ENCODE data around the gene MRPS27.
A peak's percentile ranks its signal among the peaks of the same experiment; 100 is the strongest.
"Not testable (repeated sequence)": the region's sequence is repeated elsewhere in the genome, so short reads cannot be mapped to it uniquely, and the experiment has no call there.

The MRPS27 gene

DNA sequence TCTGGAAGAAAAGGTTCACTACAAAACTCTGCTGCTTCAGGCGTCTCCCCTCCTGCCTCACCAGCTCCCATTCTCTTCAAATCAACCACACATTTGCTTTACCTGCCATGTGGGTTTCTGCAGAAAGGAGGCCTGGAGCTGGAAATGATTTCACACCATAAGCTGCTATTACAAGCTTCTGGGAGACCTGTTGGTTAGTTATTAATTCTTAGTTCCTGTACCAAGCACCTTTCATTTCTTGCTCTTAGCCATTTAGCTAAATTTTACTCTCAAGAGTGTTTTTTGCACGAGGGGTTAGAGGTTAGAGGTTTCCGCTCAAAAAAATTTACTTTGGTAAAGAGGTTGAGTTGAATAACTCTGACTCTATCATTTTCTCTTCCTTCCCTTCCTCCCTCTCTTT, 142.5 kb downstream of the MRPS27 start:
- in situ Hi-C loops (cut with MboI; ENCODE audit: low sequenced_read_pairs, unreplicated experiment): no loop called here
- TF ChIP-seq CTCF (IDR thresholded peaks at IDR 0.05; ENCODE audit: borderline replicate concordance, control extremely low read depth, extremely low read depth, insufficient read depth, missing control alignments): no peak
- DNase-seq (ENCODE audit: low spot score): no peak

GRCh38 chr5:72172786-72173185, 147.3 kb downstream of the MRPS27 start:
- in situ Hi-C loops (cut with MboI; ENCODE audit: low sequenced_read_pairs, unreplicated experiment): no loop called here

DNA sequence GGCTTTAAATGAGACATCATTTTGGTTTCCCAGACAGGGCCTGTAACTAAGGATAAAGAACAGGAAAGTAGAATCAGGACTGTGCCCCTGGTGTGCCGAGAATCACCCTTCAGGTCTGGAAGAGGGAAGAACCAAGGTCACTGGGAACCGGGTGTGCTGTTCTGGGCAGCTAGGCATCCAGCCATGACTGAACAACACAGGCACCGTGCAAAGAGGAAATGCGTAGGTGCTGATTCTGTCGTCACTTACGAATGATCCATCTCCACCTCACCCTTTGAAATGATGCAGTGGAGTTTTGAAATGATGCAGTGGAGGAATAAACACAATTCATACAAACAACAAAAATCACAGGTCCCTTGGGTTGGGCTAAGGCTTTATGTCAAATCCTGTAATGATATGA, 148.4 kb downstream of the MRPS27 start:
- no peak for TF ChIP-seq CTCF (IDR thresholded peaks at IDR 0.05; ENCODE audit: borderline replicate concordance, control extremely low read depth, extremely low read depth, insufficient read depth, missing control alignments)
- in situ Hi-C loops (cut with MboI; ENCODE audit: low sequenced_read_pairs, unreplicated experiment): no loop called here
- peak; percentile 45 for DNase-seq (ENCODE audit: low spot score)

More at GRCh38 chr5:72172786-72173185, 147.3 kb downstream of the MRPS27 start:
- TF ChIP-seq CTCF (IDR thresholded peaks at IDR 0.05; ENCODE audit: borderline replicate concordance, control extremely low read depth, extremely low read depth, insufficient read depth, missing control alignments): no peak
- DNase-seq (ENCODE audit: low spot score): no peak

DNA sequence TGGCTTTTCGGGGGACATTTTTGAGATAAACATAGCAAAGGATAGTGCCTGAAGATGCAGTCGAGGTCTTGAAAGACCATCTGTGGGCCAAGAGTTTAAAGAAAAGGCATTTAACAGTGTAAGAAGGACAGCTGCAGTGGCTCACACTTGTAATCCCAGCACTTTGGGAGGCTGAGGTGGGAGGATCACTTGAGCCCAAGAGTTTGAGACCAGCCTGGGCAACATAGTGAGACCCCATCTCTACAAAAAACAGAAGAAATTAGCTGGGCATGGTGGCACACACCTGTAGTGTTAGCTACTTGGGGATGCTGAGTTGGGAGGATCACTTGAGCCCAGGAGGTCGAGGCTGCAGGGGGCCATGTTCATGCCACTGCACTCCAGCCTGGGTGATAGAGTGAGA, 148.9 kb downstream of the MRPS27 start:
- in situ Hi-C loops (cut with MboI; ENCODE audit: low sequenced_read_pairs, unreplicated experiment); DNase-seq (ENCODE audit: low spot score): not testable (repeated sequence)

GRCh38 chr5:72170101-72170500, 149.9 kb downstream of the MRPS27 start:
- no peak for DNase-seq (ENCODE audit: low spot score)
- in situ Hi-C loops (cut with MboI; ENCODE audit: low sequenced_read_pairs, unreplicated experiment): no loop called here
- TF ChIP-seq CTCF (IDR thresholded peaks at IDR 0.05; ENCODE audit: borderline replicate concordance, control extremely low read depth, extremely low read depth, insufficient read depth, missing control alignments): no peak

All from GM13976 (cell line).